OCI-LY3 (cell line): Measurements from ENCODE around the gene CRYBA2.

Experiments used
- H2AFZ ChIP-seq: fragments of 200-600, 300-600 bp; shearing (Covaris generic); 2 replicates; pipeline ENCODE4 v1.6.0; 2014; ENCODE audit warnings: antibody characterized with exemption, low read depth, low read length
- H3K27ac ChIP-seq: fragments of 200-600, 300-600 bp; sonication (generic); 2 replicates; pipeline ENCODE4 v1.5.1; 2014; ENCODE audit warnings: mild to moderate bottlenecking, low read length, moderate library complexity, mixed read lengths
- H3K27me3 ChIP-seq: fragments of 200-600, 300-600 bp; sonication (generic); 2 replicates; pipeline ENCODE4 v1.6.1; 2014; ENCODE audit warnings: low read depth, low read length, mixed read lengths
- H3K36me3 ChIP-seq: fragments of 200-600, 300-600 bp; sonication (generic); replicated peaks from 2 replicates; pipeline ENCODE3; 2014; ENCODE audit warnings: low read depth, low read length, mixed read lengths
- H3K4me1 ChIP-seq: fragments of 300-600, 200-600 bp; sonication (generic); 2 replicates; pipeline ENCODE4 v1.6.1; 2014; ENCODE audit warnings: low read length, mixed read lengths
- H3K4me2 ChIP-seq: fragments of 200-600, 300-600 bp; sonication (generic); 2 replicates; pipeline ENCODE4 v1.6.1; 2014; ENCODE audit warnings: low read length, mixed read lengths
- H3K4me3 ChIP-seq: fragments of 300-600, 200-600 bp; sonication (generic); 2 replicates; pipeline ENCODE4 v1.5.1; 2014; ENCODE audit warnings: antibody characterized with exemption, mild to moderate bottlenecking, low read length, moderate library complexity
- H3K79me2 ChIP-seq: fragments of 300-600, 200-600 bp; shearing (Covaris generic); 2 replicates; pipeline ENCODE4 v1.6.1; 2014; ENCODE audit warnings: mild to moderate bottlenecking, low read length, mixed read lengths
- H3K9ac ChIP-seq: fragments of 300-600, 200-600 bp; shearing (Covaris generic); 2 replicates; pipeline ENCODE4 v1.6.0; 2014; ENCODE audit warnings: mild to moderate bottlenecking, low read length, moderate library complexity
- H3K9me3 ChIP-seq: fragments of 200-600, 300-600 bp; shearing (Covaris generic); 2 replicates; pipeline ENCODE4 v1.6.1; 2014; ENCODE audit warnings: low read length, mixed read lengths; ENCODE audit not compliant: insufficient read depth
- H4K20me1 ChIP-seq: fragments of 200-600, 300-600 bp; sonication (generic); 2 replicates; pipeline ENCODE4 v1.6.1; 2016; ENCODE audit warnings: low read length, mixed read lengths; ENCODE audit not compliant: insufficient read depth
- EZH2phosphoT487 ChIP-seq: fragments of 200-600 bp; shearing (Covaris generic); IDR thresholded peaks from 2 replicates; pipeline ENCODE4 v1.6.1; 2018; ENCODE audit warnings: antibody characterized with exemption, mixed run types, low read depth
- TF ChIP-seq, protein P1 (sequence below): fragments of 200-600, 300-600 bp; sonication (generic); IDR thresholded peaks from 2 replicates; pipeline ENCODE4 v1.5.1; 2014; ENCODE audit warnings: antibody characterized with exemption, low read length, low read depth

Gene CRYBA2

DNA sequence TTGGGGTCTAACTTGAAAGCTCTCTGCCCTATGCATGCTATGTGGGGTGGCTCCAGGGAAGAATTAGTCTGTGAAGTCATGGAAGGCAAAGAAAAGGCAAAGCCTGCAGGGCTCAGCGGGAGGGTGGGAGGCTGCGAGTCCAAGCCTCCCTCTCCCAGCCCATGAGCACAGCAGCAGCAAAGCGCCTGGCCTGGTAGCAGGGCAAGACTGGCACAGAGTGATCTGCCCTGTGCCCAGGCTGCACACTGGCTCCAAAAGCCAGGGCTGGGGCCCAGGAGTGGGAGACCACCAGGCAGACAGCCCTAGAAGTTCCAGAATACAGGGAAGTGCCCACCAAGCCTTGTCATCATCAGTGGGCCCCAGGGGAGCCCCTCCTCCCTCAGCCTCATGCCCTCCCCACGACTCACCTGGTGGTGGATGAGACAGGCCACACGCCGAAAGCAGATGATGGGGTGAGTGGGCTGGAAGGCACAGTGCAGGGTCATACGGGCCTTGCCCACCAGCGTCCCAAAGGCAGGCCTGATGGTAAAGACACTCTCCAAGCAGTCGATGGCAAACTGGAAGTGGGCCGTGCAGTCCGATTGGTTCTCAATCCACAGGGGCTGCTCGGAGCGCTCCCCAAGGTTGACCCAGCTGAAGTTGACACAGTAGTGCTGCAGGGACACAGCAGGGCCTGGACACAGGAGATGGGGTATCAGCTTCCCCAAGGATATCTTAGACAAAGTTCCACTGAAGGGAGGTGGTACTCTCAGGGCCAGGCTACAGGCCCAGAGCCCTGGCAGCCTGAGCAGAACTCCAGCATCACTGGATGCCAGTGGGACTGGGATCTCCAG, 36.0 kb upstream of the CRYBA2 start:
- Histone ChIP-seq H3K36me3 (no peaks in the 10 kb centered on the region), H3K4me2 (no peak overlapping the region), H3K79me2 (no peaks in the 10 kb centered on the region), H3K27me3 (no peaks in the 10 kb centered on the region), H2AFZ (no peak overlapping the region), H4K20me1 (no peaks in the 10 kb centered on the region), H3K9me3 (no peaks in the 10 kb centered on the region), H3K4me3 (no peak overlapping the region), H3K27ac (no peak overlapping the region), H3K4me1 (no peaks in the 10 kb centered on the region), H3K9ac (no peak overlapping the region)
- no peak for TF ChIP-seq EZH2phosphoT487
- TF ChIP-seq, protein P1, sequence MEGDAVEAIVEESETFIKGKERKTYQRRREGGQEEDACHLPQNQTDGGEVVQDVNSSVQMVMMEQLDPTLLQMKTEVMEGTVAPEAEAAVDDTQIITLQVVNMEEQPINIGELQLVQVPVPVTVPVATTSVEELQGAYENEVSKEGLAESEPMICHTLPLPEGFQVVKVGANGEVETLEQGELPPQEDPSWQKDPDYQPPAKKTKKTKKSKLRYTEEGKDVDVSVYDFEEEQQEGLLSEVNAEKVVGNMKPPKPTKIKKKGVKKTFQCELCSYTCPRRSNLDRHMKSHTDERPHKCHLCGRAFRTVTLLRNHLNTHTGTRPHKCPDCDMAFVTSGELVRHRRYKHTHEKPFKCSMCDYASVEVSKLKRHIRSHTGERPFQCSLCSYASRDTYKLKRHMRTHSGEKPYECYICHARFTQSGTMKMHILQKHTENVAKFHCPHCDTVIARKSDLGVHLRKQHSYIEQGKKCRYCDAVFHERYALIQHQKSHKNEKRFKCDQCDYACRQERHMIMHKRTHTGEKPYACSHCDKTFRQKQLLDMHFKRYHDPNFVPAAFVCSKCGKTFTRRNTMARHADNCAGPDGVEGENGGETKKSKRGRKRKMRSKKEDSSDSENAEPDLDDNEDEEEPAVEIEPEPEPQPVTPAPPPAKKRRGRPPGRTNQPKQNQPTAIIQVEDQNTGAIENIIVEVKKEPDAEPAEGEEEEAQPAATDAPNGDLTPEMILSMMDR, result no peak

GRCh38 chr2:219028141-219028540, 34.9 kb upstream of the CRYBA2 start:
- TF ChIP-seq, protein P1, result no peak
- TF ChIP-seq EZH2phosphoT487, result no peak
- Histone ChIP-seq H3K79me2 (no peaks in the 10 kb centered on the region), H3K4me3 (no peak overlapping the region)

GRCh38 chr2:219027511-219028055, 34.4 kb upstream of the CRYBA2 start:
- Histone ChIP-seq H3K27me3 (no peaks in the 10 kb centered on the region), H3K4me3 (no peak overlapping the region), H3K4me2 (no peak overlapping the region), H3K36me3 (no peaks in the 10 kb centered on the region), H3K27ac (no peak overlapping the region), H3K9ac (no peak overlapping the region), H3K9me3 (no peaks in the 10 kb centered on the region), H3K79me2 (no peaks in the 10 kb centered on the region), H2AFZ (no peak overlapping the region), H4K20me1 (no peaks in the 10 kb centered on the region), H3K4me1 (no peaks in the 10 kb centered on the region)
- TF ChIP-seq EZH2phosphoT487, result no peak
- TF ChIP-seq, protein P1, result no peak

More at GRCh38 chr2:219028141-219028540, 34.9 kb upstream of the CRYBA2 start:
- H2AFZ ChIP-seq, result no peak overlapping the region
- H3K4me1 ChIP-seq, result no peaks in the 10 kb centered on the region
- no peak overlapping the region for H3K9ac ChIP-seq
- no peak overlapping the region for H3K27ac ChIP-seq
- H3K36me3 ChIP-seq, result no peaks in the 10 kb centered on the region
- H3K4me2 ChIP-seq, result no peak overlapping the region
- no peaks in the 10 kb centered on the region for H3K27me3 ChIP-seq
- no peaks in the 10 kb centered on the region for H3K9me3 ChIP-seq
- no peaks in the 10 kb centered on the region for H4K20me1 ChIP-seq

- Histone ChIP-seq H3K79me2 (no peaks in the 10 kb centered on the region), H3K9me3 (no peaks in the 10 kb centered on the region), H3K4me2 (no peak overlapping the region), H3K27me3 (no peaks in the 10 kb centered on the region), H3K9ac (no peak overlapping the region), H3K4me1 (no peaks in the 10 kb centered on the region), H2AFZ (no peak overlapping the region), H4K20me1 (no peaks in the 10 kb centered on the region), H3K4me3 (no peak overlapping the region), H3K36me3 (no peaks in the 10 kb centered on the region), H3K27ac (no peak overlapping the region)
- TF ChIP-seq, protein P1, result no peak
- TF ChIP-seq EZH2phosphoT487, result no peak
These were observed 33.7 kb upstream of the CRYBA2 start for GRCh38 chr2:219026946-219027345.
